Left renal cortex interstitium (tissue), 4 donors: ENCODE results near the gene MYO7A. TPM values are rescaled to one million over a fixed set of nuclear protein-coding genes. Genes with fewer than 3 reads are reported as not detected.

Experiments used
- DNase-seq, 4 donors: peaks; one replicate each; pipeline ENCODE4 v3.0.0-alpha.2; 2013; ENCODE audit warnings: low read depth in 4 of 4, low spot score in 2 of 4, missing footprints in 1 of 4
- polyA plus RNA-seq, 4 donors: library from polyadenylated mRNA; unstranded; fragments of 120-200 nt; gene quantifications; one replicate each; pipeline ENCODE4 v1.2.1, GENCODE V29; 2013; ENCODE audit not compliant: insufficient read length in 4 of 4

The MYO7A gene
- polyA plus RNA-seq, 4 donors = 1.9 to 4.6 (median 3.2) TPM

GRCh38 chr11:77144196-77144856 lies 16.3 kb downstream of the MYO7A start:
- DNase-seq = no peak

- no peak for DNase-seq
Observed at GRCh38 chr11:77144857-77145428, 16.9 kb downstream of the MYO7A start.

GRCh38 chr11:77146261-77147035 lies 18.4 kb downstream of the MYO7A start:
- DNase-seq = no peak

GRCh38 chr11:77147036-77147315 lies 18.9 kb downstream of the MYO7A start:
- DNase-seq = no peak

- DNase-seq = no peak
Observed at GRCh38 chr11:77147668-77148321, 19.7 kb downstream of the MYO7A start.

- no peak for DNase-seq
Observed at GRCh38 chr11:77148963-77149715, 21.1 kb downstream of the MYO7A start.

- no peak for DNase-seq
Observed at GRCh38 chr11:77149716-77150392, 21.8 kb downstream of the MYO7A start.

- no peak for DNase-seq
Observed at GRCh38 chr11:77150836-77151235, 22.8 kb downstream of the MYO7A start.

GRCh38 chr11:77151804-77152509 lies 23.9 kb downstream of the MYO7A start:
- no peak for DNase-seq

GRCh38 chr11:77152846-77153245 lies 24.8 kb downstream of the MYO7A start:
- no peak for DNase-seq

- no peak for DNase-seq
Observed at GRCh38 chr11:77153276-77154185, 25.5 kb downstream of the MYO7A start.

- DNase-seq = no peak
Observed at GRCh38 chr11:77154381-77155081, 26.5 kb downstream of the MYO7A start.

GRCh38 chr11:77155082-77155475 lies 27.0 kb downstream of the MYO7A start:
- DNase-seq = no peak

- no peak for DNase-seq
Observed at GRCh38 chr11:77155556-77156130, 27.6 kb downstream of the MYO7A start.

GRCh38 chr11:77156396-77157195 lies 28.6 kb downstream of the MYO7A start:
- DNase-seq = no peak

- no peak for DNase-seq
Observed at GRCh38 chr11:77158041-77158695, 30.1 kb downstream of the MYO7A start.
